HG03378 (cell line): ENCODE results near the gene SYPL1.
"Not testable (repeated sequence)": the region's sequence is repeated elsewhere in the genome, so short reads cannot be mapped to it uniquely, and the experiment has no call there.

Source experiments
- ATAC-seq: cut with Tn5 transposase; IDR thresholded peaks from one replicate; pipeline ENCODE4 v1.9.1; 2021; ENCODE audit warnings: mild to moderate bottlenecking, moderate library complexity; ENCODE audit not compliant: unreplicated experiment

Gene SYPL1

GRCh38 chr7:106112118-106112971 is at the start of gene SYPL1:
SYPL1 (minus strand) TSS chr7:106112312; CDS start chr7:106112208, 104 bp downstream.
- peak; percentile 72 for ATAC-seq

- no peak for ATAC-seq
Measured at GRCh38 chr7:106155027-106155426, 42.9 kb upstream of the SYPL1 start.

GRCh38 chr7:106153891-106154449 is 41.9 kb upstream of the SYPL1 start:
- ATAC-seq = peak; percentile 55

GRCh38 chr7:106152313-106152665 is 40.2 kb upstream of the SYPL1 start:
- no peak for ATAC-seq

- no peak for ATAC-seq
Measured at GRCh38 chr7:106151459-106152312, 39.6 kb upstream of the SYPL1 start.

GRCh38 chr7:106143711-106144337 is 31.7 kb upstream of the SYPL1 start:
- ATAC-seq = no peak

- no peak for ATAC-seq
Measured at GRCh38 chr7:106142136-106142535, 30.0 kb upstream of the SYPL1 start.

- ATAC-seq = no peak
Measured at GRCh38 chr7:106140406-106141173, 28.5 kb upstream of the SYPL1 start.

GRCh38 chr7:106139265-106140251 is 27.4 kb upstream of the SYPL1 start:
- no peak for ATAC-seq

GRCh38 chr7:106138776-106139175 is 26.7 kb upstream of the SYPL1 start:
- no peak for ATAC-seq

- not testable (repeated sequence) for ATAC-seq
Measured at GRCh38 chr7:106138181-106138580, 26.1 kb upstream of the SYPL1 start.

GRCh38 chr7:106134241-106134640 is 22.1 kb upstream of the SYPL1 start:
- no peak for ATAC-seq

- ATAC-seq = no peak
Measured at GRCh38 chr7:106129291-106129690, 17.2 kb upstream of the SYPL1 start.

- ATAC-seq = no peak
Measured at GRCh38 chr7:106128836-106129235, 16.7 kb upstream of the SYPL1 start.

GRCh38 chr7:106127984-106128780 is 16.1 kb upstream of the SYPL1 start:
- no peak for ATAC-seq

- no peak for ATAC-seq
Measured at GRCh38 chr7:106126170-106126938, 14.2 kb upstream of the SYPL1 start.

- ATAC-seq = no peak
Measured at GRCh38 chr7:106125417-106125816, 13.3 kb upstream of the SYPL1 start.

- ATAC-seq = no peak
Measured at GRCh38 chr7:106124186-106124585, 12.1 kb upstream of the SYPL1 start.
